KMS-11 (cell line): Measurements from ENCODE around the gene C2CD5.
"Not testable (repeated sequence)": the region's sequence is repeated elsewhere in the genome, so short reads cannot be mapped to it uniquely, and the experiment has no call there.

Source experiments
- H2AFZ ChIP-seq: fragments of 200-600 bp; sonication (generic); 2 replicates; pipeline ENCODE4 v1.6.1; 2016; ENCODE audit warnings: antibody characterized with exemption, mixed run types, low read depth
- H3K27ac ChIP-seq: fragments of 200-600 bp; sonication (generic); 2 replicates; pipeline ENCODE4 v1.6.1; 2016; ENCODE audit warnings: mild to moderate bottlenecking, mixed run types
- H3K27me3 ChIP-seq: fragments of 200-600 bp; sonication (generic); 2 replicates; pipeline ENCODE4 v1.6.1; 2017; ENCODE audit warnings: mild to moderate bottlenecking, low read depth, mixed run types, moderate library complexity; ENCODE audit not compliant: insufficient read depth
- H3K36me3 ChIP-seq: fragments of 200-600 bp; sonication (generic); 2 replicates; pipeline ENCODE4 v1.6.1; 2017; ENCODE audit warnings: mild to moderate bottlenecking, mixed run types; ENCODE audit not compliant: insufficient read depth
- H3K4me1 ChIP-seq: fragments of 200-600 bp; sonication (generic); 2 replicates; pipeline ENCODE4 v1.6.1; 2016; ENCODE audit warnings: mild to moderate bottlenecking, low read depth, mixed run types; ENCODE audit not compliant: poor library complexity, severe bottlenecking
- H3K4me2 ChIP-seq: fragments of 200-600 bp; sonication (generic); 2 replicates; pipeline ENCODE4 v1.7.0; 2016; ENCODE audit warnings: mild to moderate bottlenecking, mixed run types
- H3K4me3 ChIP-seq: fragments of 200-600 bp; sonication (generic); IDR thresholded peaks from 2 replicates; pipeline ENCODE4 v1.6.1; 2017; ENCODE audit warnings: low read depth, low read length, mixed read lengths; ENCODE audit not compliant: insufficient read depth
- H3K79me2 ChIP-seq: fragments of 200-600 bp; sonication (generic); 2 replicates; pipeline ENCODE4 v1.6.1; 2016; ENCODE audit warnings: low read depth, mixed run types; ENCODE audit not compliant: insufficient read depth
- H3K9ac ChIP-seq: fragments of 200-600 bp; sonication (generic); 2 replicates; pipeline ENCODE4 v1.6.1; 2016; ENCODE audit warnings: mild to moderate bottlenecking, mixed run types
- H4K20me1 ChIP-seq: fragments of 200-600 bp; sonication (generic); 2 replicates; pipeline ENCODE4 v1.6.1; 2016; ENCODE audit warnings: mild to moderate bottlenecking, mixed run types; ENCODE audit not compliant: insufficient read depth
- CTCF ChIP-seq: fragments of 200-600 bp; sonication (generic); conservative IDR thresholded peaks from 2 replicates; pipeline ENCODE4 v1.6.1; 2017; ENCODE audit warnings: low read depth, mild to moderate bottlenecking, antibody characterized with exemption, low read length, moderate library complexity, mixed read lengths

The C2CD5 gene

GRCh38 chr12:22481547-22482104 is 62.7 kb downstream of the C2CD5 start:
- no peaks in the 10 kb centered on the region for H3K79me2 ChIP-seq
- H3K4me2 ChIP-seq: no peak overlapping the region
- no peak overlapping the region for H3K9ac ChIP-seq
- no peaks in the 10 kb centered on the region for H3K4me1 ChIP-seq
- H3K4me3 ChIP-seq: no peak overlapping the region
- TF ChIP-seq CTCF: no peak
- H3K27ac ChIP-seq: no peak overlapping the region
- H3K36me3 ChIP-seq: no peaks in the 10 kb centered on the region
- no peaks in the 10 kb centered on the region for H4K20me1 ChIP-seq
- H3K27me3 ChIP-seq: no peaks in the 10 kb centered on the region
- no peak overlapping the region for H2AFZ ChIP-seq

GRCh38 chr12:22480814-22481213 is 63.5 kb downstream of the C2CD5 start:
- not testable (repeated sequence) for H2AFZ ChIP-seq, H3K4me3 ChIP-seq, H3K79me2 ChIP-seq, H3K27ac ChIP-seq, H3K27me3 ChIP-seq, H3K9ac ChIP-seq, H4K20me1 ChIP-seq, H3K36me3 ChIP-seq, H3K4me2 ChIP-seq, H3K4me1 ChIP-seq

GRCh38 chr12:22480016-22480415 is 64.3 kb downstream of the C2CD5 start:
- no peaks in the 10 kb centered on the region for H3K4me1 ChIP-seq
- H3K9ac ChIP-seq: no peak overlapping the region
- H3K27ac ChIP-seq: no peak overlapping the region
- no peak overlapping the region for H2AFZ ChIP-seq
- H3K4me3 ChIP-seq: no peak overlapping the region
- H3K79me2 ChIP-seq: no peaks in the 10 kb centered on the region
- no peaks in the 10 kb centered on the region for H4K20me1 ChIP-seq
- no peaks in the 10 kb centered on the region for H3K36me3 ChIP-seq
- H3K27me3 ChIP-seq: no peaks in the 10 kb centered on the region
- no peak overlapping the region for H3K4me2 ChIP-seq
- no peak for TF ChIP-seq CTCF

GRCh38 chr12:22477894-22478287 is 66.5 kb downstream of the C2CD5 start:
- Histone ChIP-seq H3K27ac (no peak overlapping the region), H3K4me2 (no peak overlapping the region), H3K4me1 (no peaks in the 10 kb centered on the region), H3K9ac (no peak overlapping the region), H3K27me3 (no peaks in the 10 kb centered on the region), H4K20me1 (no peaks in the 10 kb centered on the region), H3K4me3 (no peak overlapping the region), H2AFZ (no peak overlapping the region), H3K36me3 (no peaks in the 10 kb centered on the region), H3K79me2 (no peaks in the 10 kb centered on the region)
- no peak for TF ChIP-seq CTCF

GRCh38 chr12:22477166-22477893 is 67.0 kb downstream of the C2CD5 start:
- no peak overlapping the region for H3K9ac ChIP-seq
- H3K79me2 ChIP-seq: no peaks in the 10 kb centered on the region
- H2AFZ ChIP-seq: no peak overlapping the region
- no peaks in the 10 kb centered on the region for H3K27me3 ChIP-seq
- H3K4me3 ChIP-seq: no peak overlapping the region
- no peak for TF ChIP-seq CTCF
- H3K27ac ChIP-seq: no peak overlapping the region
- H4K20me1 ChIP-seq: no peaks in the 10 kb centered on the region
- H3K36me3 ChIP-seq: no peaks in the 10 kb centered on the region
- H3K4me1 ChIP-seq: no peaks in the 10 kb centered on the region
- no peak overlapping the region for H3K4me2 ChIP-seq
